DND-41 (cell line): ENCODE results near the gene RIT1.

Source experiments
- ATAC-seq: fragments of 200-7000 bp; cut with Tn5 transposase; 3 replicates; pipeline ENCODE4 v1.9.1; 2021; ENCODE audit warnings: low read depth; ENCODE audit not compliant: insufficient read depth
- DNase-seq: peaks from one replicate; pipeline ENCODE4 v3.0.0-alpha.2; 2020
- H2AFZ ChIP-seq: 2 replicates; pipeline ENCODE4 v1.6.0; 2012; ENCODE audit warnings: low read depth, low read length
- H3K27ac ChIP-seq: 2 replicates; pipeline ENCODE4 v1.5.1; 2012; ENCODE audit warnings: low read length, inconsistent platforms
- H3K27me3 ChIP-seq: fragments of 200-600 bp; sonication (generic); 2 replicates; pipeline ENCODE4 v1.6.0; 2012; ENCODE audit warnings: low read length, mild to moderate bottlenecking, inconsistent platforms; ENCODE audit not compliant: insufficient read depth, poor library complexity
- H3K36me3 ChIP-seq: 2 replicates; pipeline ENCODE4 v1.5.1; 2012; ENCODE audit warnings: low read length, inconsistent platforms; ENCODE audit not compliant: insufficient read depth
- H3K4me1 ChIP-seq: 2 replicates; pipeline ENCODE4 v1.5.1; 2012; ENCODE audit warnings: mild to moderate bottlenecking, low read length; ENCODE audit not compliant: insufficient read depth
- H3K4me2 ChIP-seq: 2 replicates; pipeline ENCODE4 v1.6.0; 2012; ENCODE audit warnings: mild to moderate bottlenecking, moderate library complexity, low read length, inconsistent platforms; ENCODE audit not compliant: insufficient read depth
- H3K4me3 ChIP-seq, 2 experiments: fragments of 200-600 bp in 1 of 2; shearing (Covaris generic) in 1 of 2; 2 replicates each; pipeline ENCODE4 v1.5.1; 2012 to 2016; ENCODE audit warnings: inconsistent platforms in 2 of 2, low read length in 2 of 2, mild to moderate bottlenecking in 2 of 2, low read depth in 1 of 2, moderate library complexity in 1 of 2
- H3K79me2 ChIP-seq: 2 replicates; pipeline ENCODE4 v1.6.0; 2012; ENCODE audit warnings: low read length, inconsistent platforms; ENCODE audit not compliant: insufficient read depth
- H3K9ac ChIP-seq: 2 replicates; pipeline ENCODE4 v1.6.0; 2012; ENCODE audit warnings: low read depth, mild to moderate bottlenecking, inconsistent platforms, low read length, moderate library complexity
- H3K9me3 ChIP-seq: 2 replicates; pipeline ENCODE4 v1.5.1; 2012; ENCODE audit warnings: low read length, moderate library complexity, mild to moderate bottlenecking, inconsistent platforms; ENCODE audit not compliant: insufficient read depth, severe bottlenecking
- H4K20me1 ChIP-seq: 2 replicates; pipeline ENCODE4 v1.6.0; 2012; ENCODE audit warnings: low read length; ENCODE audit not compliant: insufficient read depth
- CTCF ChIP-seq: IDR thresholded peaks from 2 replicates; pipeline ENCODE4 v1.5.1; 2012; ENCODE audit warnings: borderline replicate concordance, low read length, moderate library complexity, mild to moderate bottlenecking; ENCODE audit not compliant: poor library complexity, severe bottlenecking; ENCODE audit errors: extremely low read depth
- EZH2 ChIP-seq: IDR thresholded peaks from 3 replicates; pipeline ENCODE4 v1.6.1; 2012; ENCODE audit warnings: borderline replicate concordance, low read depth, mild to moderate bottlenecking, moderate library complexity, low read length, inconsistent platforms; ENCODE audit not compliant: severe bottlenecking

Gene RIT1

GRCh38 chr1:155872527-155872926 is 38.6 kb downstream of the RIT1 start:
- Histone ChIP-seq H3K4me3 (no peak overlapping the region), H2AFZ (no peak overlapping the region), H3K27ac (no peak overlapping the region), H3K4me1 (no peaks in the 10 kb centered on the region), H3K9me3 (no peaks in the 10 kb centered on the region), H3K9ac (no peak overlapping the region), H3K79me2 (no peaks in the 10 kb centered on the region), H3K36me3 (no peaks in the 10 kb centered on the region), H3K27me3 (no peaks in the 10 kb centered on the region), H3K4me2 (no peak overlapping the region), H4K20me1 (no peaks in the 10 kb centered on the region)
- TF ChIP-seq EZH2: no peak
- no peak for TF ChIP-seq CTCF
- DNase-seq: no peak
- no peak for ATAC-seq

- H2AFZ ChIP-seq: no peak overlapping the region
- no peaks in the 10 kb centered on the region for H3K9me3 ChIP-seq
- H3K27me3 ChIP-seq: no peaks in the 10 kb centered on the region
- no peak for ATAC-seq
- H3K79me2 ChIP-seq: no peaks in the 10 kb centered on the region
- H3K4me1 ChIP-seq: no peaks in the 10 kb centered on the region
- H3K4me2 ChIP-seq: no peak overlapping the region
- TF ChIP-seq CTCF (no peak), EZH2 (no peak)
- no peak overlapping the region for H3K27ac ChIP-seq
- H3K9ac ChIP-seq: no peak overlapping the region
- H4K20me1 ChIP-seq: no peaks in the 10 kb centered on the region
- no peak for DNase-seq
- no peaks in the 10 kb centered on the region for H3K36me3 ChIP-seq
- H3K4me3 ChIP-seq: no peak overlapping the region
Measured at GRCh38 chr1:155871390-155871789, 39.8 kb downstream of the RIT1 start.

GRCh38 chr1:155867766-155868165 is 43.4 kb downstream of the RIT1 start:
- no peak for DNase-seq
- ATAC-seq: no peak
- Histone ChIP-seq H3K9me3 (no peaks in the 10 kb centered on the region), H3K36me3 (no peaks in the 10 kb centered on the region), H4K20me1 (no peaks in the 10 kb centered on the region), H2AFZ (no peak overlapping the region), H3K27ac (no peak overlapping the region), H3K27me3 (no peaks in the 10 kb centered on the region), H3K4me3 (no peak overlapping the region), H3K4me2 (no peak overlapping the region), H3K79me2 (no peaks in the 10 kb centered on the region), H3K9ac (no peak overlapping the region), H3K4me1 (no peaks in the 10 kb centered on the region)
- TF ChIP-seq CTCF: no peak
- TF ChIP-seq EZH2: no peak

- Histone ChIP-seq H3K4me3 (no peak overlapping the region), H2AFZ (no peak overlapping the region), H3K9me3 (no peaks in the 10 kb centered on the region), H3K79me2 (no peaks in the 10 kb centered on the region), H3K27ac (no peak overlapping the region), H3K27me3 (no peaks in the 10 kb centered on the region), H3K4me2 (no peak overlapping the region), H4K20me1 (no peaks in the 10 kb centered on the region), H3K36me3 (no peaks in the 10 kb centered on the region), H3K9ac (no peak overlapping the region), H3K4me1 (peaks cover 9% of the 10 kb centered on the region)
- no peak for ATAC-seq
- no peak for DNase-seq
- TF ChIP-seq CTCF (no peak), EZH2 (no peak)
Measured at GRCh38 chr1:155864393-155864792, 46.8 kb downstream of the RIT1 start.
